ENCODE data around the gene TLK2. TPM values are rescaled to one million over a fixed set of nuclear protein-coding genes. Genes with fewer than 3 reads are reported as not detected.
"Not testable (repeated sequence)": the region's sequence is repeated elsewhere in the genome, so short reads cannot be mapped to it uniquely, and the experiment has no call there.

Gene TLK2
- total and polyA plus RNA-seq, 8 donors, result 6.2 to 19.3 (median 13.3) TPM

DNA sequence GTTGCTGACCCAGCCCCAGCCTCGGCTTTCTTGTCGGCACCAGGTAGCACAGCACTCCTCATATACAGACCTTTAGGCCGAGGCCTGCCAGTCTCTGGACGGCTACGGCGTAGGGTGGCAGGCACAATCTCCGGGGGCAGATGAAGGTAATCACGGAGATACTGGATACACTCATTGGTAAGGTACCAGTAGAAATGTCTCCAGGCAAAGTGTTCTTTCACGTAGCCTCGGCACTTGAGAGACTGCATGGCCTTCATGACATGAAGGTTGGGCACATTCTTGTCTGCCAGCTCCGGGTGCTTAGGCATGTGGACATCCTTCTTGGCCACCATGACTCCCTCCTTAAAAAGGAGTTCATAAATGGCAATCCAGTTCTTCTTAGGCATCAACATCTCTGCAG, 37.8 kb downstream of the TLK2 start:
- intact Hi-C loops (cut with DNase I); H3K27ac ChIP-seq; H3K27me3 ChIP-seq; H3K4me1 ChIP-seq; H3K36me3 ChIP-seq; FAIRE-seq; H3K4me3 ChIP-seq; H3K9me3 ChIP-seq; DNase-seq; ATAC-seq: not testable (repeated sequence)
- 98% methylated on average over 11 of the region's 11 CpGs for WGBS, 2 donors

DNA sequence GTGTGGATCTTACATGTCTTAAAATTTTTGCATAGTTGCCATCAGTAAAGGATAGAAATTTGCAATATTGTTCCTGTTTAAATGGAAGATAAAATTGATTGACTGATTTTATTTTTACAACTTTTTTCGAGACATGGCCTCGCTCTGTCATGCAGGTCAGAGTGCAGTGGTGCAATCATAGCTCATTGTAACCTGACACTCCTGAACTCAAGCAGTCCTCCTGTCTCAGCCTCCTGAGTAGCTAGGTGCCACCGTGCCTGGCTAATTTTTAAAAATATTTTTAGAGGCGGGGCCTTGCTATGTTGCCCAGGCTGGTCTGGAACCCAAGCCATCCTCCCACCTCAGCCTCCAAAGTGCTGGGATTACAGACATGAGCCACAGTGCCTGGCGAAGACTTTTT, 42.7 kb downstream of the TLK2 start:
- FAIRE-seq; H3K4me1 ChIP-seq; ATAC-seq; DNase-seq; intact Hi-C loops (cut with DNase I); H3K27ac ChIP-seq; H3K9me3 ChIP-seq; H3K36me3 ChIP-seq; H3K27me3 ChIP-seq; H3K4me3 ChIP-seq: not testable (repeated sequence)
- 84% methylated on average over 5 of the region's 5 CpGs for WGBS, 2 donors

DNA sequence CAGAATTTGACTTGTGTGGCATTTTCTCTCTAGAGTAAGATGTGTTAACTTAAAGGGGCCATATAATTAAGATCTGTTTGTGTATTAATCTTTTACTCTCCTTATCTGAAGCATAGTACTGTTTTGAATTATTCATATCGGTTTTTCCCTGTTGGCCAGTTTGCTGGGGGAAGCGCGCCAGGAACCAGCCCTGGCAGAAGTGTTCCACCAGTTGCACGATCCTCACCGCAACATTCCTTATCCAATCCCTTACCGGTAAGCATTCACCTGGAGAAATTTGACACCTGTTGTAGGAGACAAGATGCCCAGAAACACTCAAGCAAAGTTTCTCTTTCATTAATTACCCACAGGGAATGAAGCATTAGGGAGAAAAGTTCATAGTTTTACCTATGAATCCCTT, 45.5 kb downstream of the TLK2 start:
- H3K27me3 ChIP-seq; FAIRE-seq; H3K9me3 ChIP-seq; H3K27ac ChIP-seq; H3K4me1 ChIP-seq; H3K4me3 ChIP-seq; intact Hi-C loops (cut with DNase I); H3K36me3 ChIP-seq: not testable (repeated sequence)
- peak in 5 of 6 donors; percentile 40 to 64 (median 44) for DNase-seq
- peak; percentile 83 to 92 (median 90) for ATAC-seq
- WGBS, 2 donors, result 10 to 27% methylated on average over 6 of the region's 6 CpGs

DNA sequence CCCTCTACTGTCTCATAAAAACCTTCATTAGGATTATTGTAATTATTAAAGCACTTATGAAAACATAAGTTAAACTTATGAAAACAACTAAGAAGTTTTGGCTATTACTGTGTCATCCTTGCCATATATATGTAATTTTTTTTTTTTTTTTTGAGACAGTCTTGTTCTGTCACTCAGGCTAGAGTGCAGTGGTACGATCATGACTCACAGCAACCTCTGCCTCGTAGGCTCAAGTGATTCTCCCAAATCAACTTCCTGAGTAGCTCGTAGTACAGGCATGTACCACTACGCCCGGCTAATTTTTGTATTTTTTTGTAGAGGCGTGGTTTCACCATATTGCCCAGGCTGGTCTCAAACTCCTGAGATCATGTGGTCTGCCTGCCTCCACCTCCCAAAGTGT, 46.7 kb downstream of the TLK2 start:
- H3K4me3 ChIP-seq; H3K4me1 ChIP-seq; ATAC-seq; H3K27me3 ChIP-seq; intact Hi-C loops (cut with DNase I); FAIRE-seq; H3K27ac ChIP-seq; H3K36me3 ChIP-seq; DNase-seq; H3K9me3 ChIP-seq: not testable (repeated sequence)
- 92 to 97% methylated on average over 6 of the region's 6 CpGs for WGBS, 2 donors

DNA sequence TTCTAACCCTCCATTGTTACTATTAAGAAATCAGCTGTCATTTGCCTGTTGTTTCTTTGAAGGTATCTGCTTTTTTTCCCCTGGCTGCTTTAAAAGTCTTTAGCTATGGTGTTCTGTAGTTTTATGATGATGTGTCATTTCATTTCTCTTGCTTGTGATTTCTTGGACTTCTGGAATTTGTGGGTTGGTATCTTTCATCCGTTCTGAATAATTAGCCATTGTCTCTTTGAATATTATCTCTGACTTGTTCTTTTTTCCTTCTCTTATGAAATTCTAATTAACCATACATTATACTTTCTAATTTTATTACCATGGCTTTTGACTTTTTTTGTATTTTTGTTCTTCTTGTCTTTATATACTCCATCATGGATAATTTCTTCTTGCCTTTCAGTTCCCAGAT, 52.3 kb downstream of the TLK2 start:
- DNase-seq; ATAC-seq; H3K27ac ChIP-seq; H3K9me3 ChIP-seq; H3K27me3 ChIP-seq; H3K4me3 ChIP-seq; H3K36me3 ChIP-seq; FAIRE-seq; intact Hi-C loops (cut with DNase I); H3K4me1 ChIP-seq: not testable (repeated sequence)
- 87 to 97% methylated on average over 1 of the region's 1 CpG for WGBS, 2 donors

DNA sequence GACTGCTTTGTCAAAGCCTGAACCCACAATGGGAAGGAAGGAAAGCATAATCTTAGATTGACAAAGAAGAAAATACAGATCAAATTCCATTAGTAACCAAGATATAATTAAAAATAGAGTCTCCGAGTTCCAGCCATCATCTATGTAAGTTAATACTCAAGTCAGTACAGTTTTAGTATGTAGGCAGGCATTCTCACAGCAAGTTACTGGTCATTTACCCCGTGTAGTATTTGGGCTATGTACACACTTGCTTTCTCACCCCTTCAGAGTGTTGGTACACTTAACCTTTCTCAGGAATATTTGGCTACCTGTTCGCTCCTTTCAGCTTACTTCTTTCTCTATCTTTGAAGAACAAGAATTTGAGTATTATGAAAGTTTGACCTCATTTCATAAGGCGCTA, 57.9 kb downstream of the TLK2 start:
- H3K27me3 ChIP-seq; DNase-seq; ATAC-seq; H3K36me3 ChIP-seq; H3K9me3 ChIP-seq; H3K4me3 ChIP-seq; FAIRE-seq; intact Hi-C loops (cut with DNase I); H3K4me1 ChIP-seq; H3K27ac ChIP-seq: not testable (repeated sequence)
- 92 to 98% methylated on average over 3 of the region's 4 CpGs for WGBS, 2 donors

DNA sequence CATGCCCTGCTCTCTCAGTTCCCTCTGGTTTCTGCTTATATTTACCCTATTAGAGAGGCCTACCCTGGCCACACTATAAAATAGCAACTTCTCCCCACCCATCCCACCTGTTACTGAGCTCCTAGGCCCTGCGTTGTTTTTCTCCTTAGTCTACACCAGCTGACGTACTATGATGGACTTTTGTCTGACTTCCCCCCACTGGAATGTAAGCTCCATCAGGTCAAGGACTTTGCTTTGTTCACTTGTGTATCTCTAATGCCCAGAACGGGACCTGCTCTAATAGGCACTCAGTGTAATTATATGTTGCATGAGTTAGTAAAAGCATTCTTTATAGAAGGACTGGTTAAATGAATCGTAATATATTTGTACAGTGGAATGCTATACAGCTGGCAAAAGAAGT, 62.4 kb downstream of the TLK2 start:
- intact Hi-C loops (cut with DNase I); H3K36me3 ChIP-seq; H3K4me3 ChIP-seq; DNase-seq; ATAC-seq; H3K27ac ChIP-seq; H3K9me3 ChIP-seq; FAIRE-seq; H3K4me1 ChIP-seq; H3K27me3 ChIP-seq: not testable (repeated sequence)
- WGBS, 2 donors, result 81 to 89% methylated on average over 4 of the region's 4 CpGs

DNA sequence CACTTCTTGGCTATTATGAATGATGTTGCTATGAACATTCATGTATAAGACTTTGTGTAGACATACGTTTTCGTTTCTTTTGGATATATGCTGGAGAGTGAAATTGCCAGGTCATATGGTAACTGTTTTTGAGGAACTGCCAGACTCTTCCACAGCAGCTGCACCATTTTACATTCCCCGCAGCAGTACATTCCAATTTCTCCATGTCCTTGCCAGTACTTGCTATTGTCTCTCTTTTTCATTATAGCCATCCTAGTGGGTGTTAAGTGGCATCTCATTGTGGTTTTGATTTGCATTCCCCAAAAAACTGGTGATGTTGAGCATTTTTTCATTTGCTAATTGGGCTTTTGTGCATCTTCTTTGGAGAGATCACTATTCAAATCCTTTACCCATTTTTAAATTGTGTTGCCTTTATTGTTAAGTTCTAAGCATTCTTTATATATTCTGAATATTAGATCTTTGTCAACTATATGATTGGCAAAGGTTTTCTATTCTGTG, 64.7 kb downstream of the TLK2 start:
- intact Hi-C loops (cut with DNase I); H3K27ac ChIP-seq; H3K4me3 ChIP-seq; H3K27me3 ChIP-seq; H3K4me1 ChIP-seq; H3K9me3 ChIP-seq; ATAC-seq; DNase-seq; H3K36me3 ChIP-seq; FAIRE-seq: not testable (repeated sequence)
- 93 to 95% methylated on average over 3 of the region's 3 CpGs for WGBS, 2 donors

DNA sequence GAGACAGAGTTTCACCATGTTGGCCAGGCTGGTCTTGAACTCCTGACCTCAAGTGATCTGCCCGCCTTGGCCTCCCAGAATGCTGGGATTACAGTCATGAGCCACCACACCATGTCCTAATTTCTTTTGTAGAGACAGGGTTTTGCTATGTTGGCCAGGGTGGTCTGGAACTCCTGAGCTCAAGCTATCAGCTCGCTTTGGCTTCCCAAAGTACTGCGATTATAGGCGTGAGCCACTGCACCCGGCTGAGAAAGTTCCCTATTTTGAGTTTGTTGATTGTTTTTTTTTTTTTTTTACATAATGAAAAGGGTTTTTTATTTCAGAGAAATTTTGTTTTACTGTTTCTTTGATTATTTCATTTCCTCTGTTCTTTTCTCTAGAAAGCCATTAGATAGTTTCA, 67.4 kb downstream of the TLK2 start:
- H3K9me3 ChIP-seq; intact Hi-C loops (cut with DNase I); FAIRE-seq; H3K36me3 ChIP-seq; H3K4me1 ChIP-seq; DNase-seq; H3K4me3 ChIP-seq; H3K27me3 ChIP-seq; H3K27ac ChIP-seq; ATAC-seq: not testable (repeated sequence)
- WGBS, 2 donors, result 88 to 91% methylated on average over 5 of the region's 5 CpGs
